SU-DHL-6 (cell line): ENCODE data around the gene CDCP2.

Experiments used
- H2AFZ ChIP-seq: fragments of 200-600 bp; sonication (generic); 2 replicates; pipeline ENCODE4 v1.6.1; 2014; ENCODE audit warnings: low read depth, mild to moderate bottlenecking, moderate library complexity, mixed read lengths, antibody characterized with exemption, low read length; ENCODE audit not compliant: severe bottlenecking
- H3F3A ChIP-seq: fragments of 200-600 bp; shearing (Covaris generic); 2 replicates; pipeline ENCODE4 v1.6.0; 2016; ENCODE audit warnings: antibody characterized with exemption, mild to moderate bottlenecking; ENCODE audit not compliant: insufficient read depth
- H3K27ac ChIP-seq: fragments of 200-600 bp; sonication (generic); 2 replicates; pipeline ENCODE4 v1.5.1; 2016; ENCODE audit warnings: low read depth, mild to moderate bottlenecking, low read length, moderate library complexity, mixed read lengths
- H3K27me3 ChIP-seq: fragments of 200-600 bp; sonication (generic), shearing (Covaris generic); 2 replicates; pipeline ENCODE4 v1.6.0; 2014; ENCODE audit warnings: mild to moderate bottlenecking, low read length
- H3K36me3 ChIP-seq: fragments of 200-600 bp; sonication (generic); 2 replicates; pipeline ENCODE4 v1.6.1; 2014; ENCODE audit warnings: mild to moderate bottlenecking, low read length, mixed read lengths
- H3K4me2 ChIP-seq: fragments of 300-600, 200-600 bp; shearing (Covaris generic), sonication (generic); 2 replicates; pipeline ENCODE4 v1.6.0; 2014; ENCODE audit warnings: low read length, low read depth, mild to moderate bottlenecking; ENCODE audit not compliant: poor library complexity, severe bottlenecking
- H3K4me3 ChIP-seq: fragments of 200-600 bp; sonication (generic); 2 replicates; pipeline ENCODE4 v1.5.1; 2014; ENCODE audit warnings: antibody characterized with exemption, low read length, mild to moderate bottlenecking, mixed read lengths; ENCODE audit not compliant: insufficient read depth, poor library complexity, severe bottlenecking
- H3K79me2 ChIP-seq: fragments of 200-600 bp; sonication (generic); 2 replicates; pipeline ENCODE4 v1.6.1; 2014; ENCODE audit warnings: mild to moderate bottlenecking, low read length, moderate library complexity; ENCODE audit not compliant: insufficient read depth
- H3K9ac ChIP-seq: fragments of 200-600 bp; sonication (generic); 2 replicates; pipeline ENCODE4 v1.7.0; 2014; ENCODE audit warnings: mild to moderate bottlenecking, low read length
- H3K9me2 ChIP-seq: fragments of 200-600 bp; sonication (generic); replicated peaks from 2 replicates; pipeline ENCODE4 v1.6.1; 2014; ENCODE audit warnings: low read length; ENCODE audit not compliant: insufficient read depth
- H3K9me3 ChIP-seq: fragments of 200-600 bp; sonication (generic); 2 replicates; pipeline ENCODE4 v1.6.1; 2014; ENCODE audit warnings: low read length, mixed read lengths; ENCODE audit not compliant: insufficient read depth
- H4K20me1 ChIP-seq: fragments of 200-600 bp; sonication (generic); 2 replicates; pipeline ENCODE4 v1.6.1; 2014; ENCODE audit warnings: low read depth, mild to moderate bottlenecking, antibody characterized with exemption, low read length, moderate library complexity, mixed read lengths
- CTCF ChIP-seq: fragments of 200-600 bp; sonication (generic); IDR thresholded peaks from one replicate; pipeline ENCODE4 v1.5.1; 2017; ENCODE audit warnings: antibody characterized with exemption, mild to moderate bottlenecking, low read length, moderate library complexity; ENCODE audit not compliant: insufficient read depth, poor library complexity, severe bottlenecking
- EZH2phosphoT487 ChIP-seq: fragments of 200-600 bp; sonication (generic), shearing (Covaris generic); conservative IDR thresholded peaks from 2 replicates; pipeline ENCODE4 v1.6.1; 2018; ENCODE audit warnings: mild to moderate bottlenecking, antibody characterized with exemption, low read length, moderate library complexity, mixed read lengths

Gene CDCP2

GRCh38 chr1:54115520-54115919 is 37.3 kb downstream of the CDCP2 start:
- no peak overlapping the region for H3K9ac ChIP-seq
- H3K9me3 ChIP-seq, result no peaks in the 10 kb centered on the region
- H3K4me3 ChIP-seq, result no peak overlapping the region
- H3F3A ChIP-seq, result no peaks in the 10 kb centered on the region
- H3K79me2 ChIP-seq, result no peaks in the 10 kb centered on the region
- H3K9me2 ChIP-seq, result no peaks in the 10 kb centered on the region
- TF ChIP-seq EZH2phosphoT487 (no peak), CTCF (no peak)
- no peak overlapping the region for H2AFZ ChIP-seq
- no peak overlapping the region for H3K4me2 ChIP-seq
- H3K27me3 ChIP-seq, result no peaks in the 10 kb centered on the region
- no peak overlapping the region for H3K27ac ChIP-seq
- H4K20me1 ChIP-seq, result no peaks in the 10 kb centered on the region
- H3K36me3 ChIP-seq, result no peaks in the 10 kb centered on the region

- Histone ChIP-seq H3F3A (no peaks in the 10 kb centered on the region), H3K9me2 (no peaks in the 10 kb centered on the region), H3K9me3 (no peaks in the 10 kb centered on the region), H3K36me3 (no peaks in the 10 kb centered on the region), H4K20me1 (no peaks in the 10 kb centered on the region), H3K27ac (no peak overlapping the region), H3K27me3 (no peaks in the 10 kb centered on the region), H3K4me3 (no peak overlapping the region), H3K4me2 (no peak overlapping the region), H2AFZ (no peak overlapping the region), H3K9ac (no peak overlapping the region), H3K79me2 (no peaks in the 10 kb centered on the region)
- TF ChIP-seq EZH2phosphoT487, result no peak
- no peak for TF ChIP-seq CTCF
These were observed 37.8 kb downstream of the CDCP2 start for GRCh38 chr1:54114955-54115354.

GRCh38 chr1:54114001-54114400 is 38.8 kb downstream of the CDCP2 start:
- no peak for TF ChIP-seq CTCF
- TF ChIP-seq EZH2phosphoT487, result no peak
- Histone ChIP-seq H4K20me1 (no peaks in the 10 kb centered on the region), H3F3A (no peaks in the 10 kb centered on the region)

More at GRCh38 chr1:54114001-54114400, 38.8 kb downstream of the CDCP2 start:
- Histone ChIP-seq H3K27me3 (no peaks in the 10 kb centered on the region), H2AFZ (no peak overlapping the region), H3K36me3 (no peaks in the 10 kb centered on the region), H3K9ac (no peak overlapping the region), H3K4me3 (no peak overlapping the region), H3K79me2 (no peaks in the 10 kb centered on the region), H3K27ac (no peak overlapping the region), H3K4me2 (no peak overlapping the region), H3K9me2 (no peaks in the 10 kb centered on the region), H3K9me3 (no peaks in the 10 kb centered on the region)
